Motor neuron (in vitro differentiated cells): Measurements from ENCODE around the gene KCNJ11. TPM values are rescaled to one million over a fixed set of nuclear protein-coding genes. Genes with fewer than 3 reads are reported as not detected.
A peak's percentile ranks its signal among the peaks of the same experiment; 100 is the strongest.

Source experiments
- ATAC-seq, 8 experiments: fragments of 200-7000 bp; cut with Tn5 transposase; replicated peaks in 6 of 8; 2 replicates each; pipeline ENCODE4 v1.8.0; 2021; ENCODE audit warnings: mild to moderate bottlenecking in 8 of 8, moderate library complexity in 8 of 8
- H3K27ac ChIP-seq, 2 donors: fragments of 250-450 bp; sonication (Bioruptor Pico); 2 replicates each; pipeline ENCODE4 v1.9.0; 2021; ENCODE audit warnings: antibody characterized with exemption in 2 of 2, mild to moderate bottlenecking in 2 of 2, moderate library complexity in 1 of 2
- H3K4me1 ChIP-seq, 2 donors: fragments of 250-450 bp; sonication (Bioruptor Pico); replicated peaks in 1 of 2; 2 replicates each; pipeline ENCODE4 v1.6.1; 2021; ENCODE audit warnings: antibody characterized with exemption in 2 of 2, mild to moderate bottlenecking in 2 of 2, moderate library complexity in 1 of 2
- H3K4me3 ChIP-seq, 5 donors: fragments of 250-450 bp; sonication (Bioruptor Pico); 2 replicates each; pipeline ENCODE4 v1.9.0; 2021; ENCODE audit warnings: antibody characterized with exemption in 5 of 5, mild to moderate bottlenecking in 5 of 5, moderate library complexity in 4 of 5
- WGBS, 10 experiments: fragments of 450-650 bp; shearing (Covaris generic); methylation state at CpG; one replicate each; pipeline ENCODE4 v1.0.0; 2022; 5-methylcytosine and 5-hydroxymethylcytosine counted together
- in situ Hi-C, 9 experiments: fragments of 400-800 bp; cut with MboI; loops; one replicate each; pipeline ENCODE4 v1.15.0; 2021; ENCODE audit warnings: low sequenced_read_pairs in 9 of 9, low pct_unique_long_range_greater_than_20kb in 2 of 9; ENCODE audit not compliant: unreplicated experiment in 9 of 9
- total RNA-seq, 8 experiments: library from RNA; unstranded; fragments of 300-600 nt; gene quantifications; 2 replicates each; pipeline versions ENCODE4 v1.2.3 to v1.2.4, GENCODE V29; 2022

Gene KCNJ11
- total RNA-seq, 8 experiments from 2014 or later = 0.15 to 4.1 (median 2.1) TPM; not detected in 1

- peaks cover 19 to 32% of the 10 kb centered on the region in 2 donors for H3K4me1 ChIP-seq
- in situ Hi-C loops = no loop called here
- 0 to 81% (median 63%) methylated on average over 1 to 2 of the region's 2 CpGs; no CpG with 5 or more reads in 4 of the 10 experiments for WGBS, 10 experiments
- no peak overlapping the region for H3K27ac ChIP-seq
- no peak overlapping the region for H3K4me3 ChIP-seq
- no peak for ATAC-seq
These were observed 28.0 kb upstream of the KCNJ11 start for GRCh38 chr11:17416492-17416891.

GRCh38 chr11:17415523-17416104, 27.2 kb upstream of the KCNJ11 start:
- no peak overlapping the region for H3K4me3 ChIP-seq
- ATAC-seq = peak in 1 of 8 experiments; percentile 32
- no peak overlapping the region for H3K27ac ChIP-seq
- peaks cover 19 to 23% of the 10 kb centered on the region in 2 donors for H3K4me1 ChIP-seq
- in situ Hi-C loops = no loop called here
- WGBS, 10 experiments = 0 to 86% (median 66%) methylated on average over 2 to 5 of the region's 6 CpGs; no CpG with 5 or more reads in 6 of the 10 experiments

GRCh38 chr11:17414992-17415391, 26.5 kb upstream of the KCNJ11 start:
- H3K4me3 ChIP-seq = no peak overlapping the region
- in situ Hi-C loops = no loop called here
- 100% methylated on average over 1 of the region's 5 CpGs; no CpG with 5 or more reads in 9 of the 10 experiments for WGBS, 10 experiments
- H3K27ac ChIP-seq = no peak overlapping the region
- ATAC-seq = no peak
- peaks cover 19 to 22% of the 10 kb centered on the region in 2 donors for H3K4me1 ChIP-seq

GRCh38 chr11:17414317-17414737, 25.9 kb upstream of the KCNJ11 start:
- WGBS, 10 experiments = 90 to 100% methylated on average over 1 to 2 of the region's 8 CpGs; no CpG with 5 or more reads in 8 of the 10 experiments
- in situ Hi-C loops = no loop called here
- ATAC-seq = no peak
- Histone ChIP-seq H3K27ac (no peak overlapping the region), H3K4me1 (peaks cover 19 to 22% of the 10 kb centered on the region in 2 donors), H3K4me3 (no peak overlapping the region)

- Histone ChIP-seq H3K27ac (no peak overlapping the region), H3K4me3 (no peak overlapping the region), H3K4me1 (peaks cover 14 to 19% of the 10 kb centered on the region in 2 donors)
- 40 to 100% (median 65%) methylated on average over 1 to 9 of the region's 15 CpGs; no CpG with 5 or more reads in 1 of the 10 experiments for WGBS, 10 experiments
- in situ Hi-C loops = no loop called here
- peak in 3 of 8 experiments; percentile 19 to 81 (median 40) for ATAC-seq
These were observed 25.2 kb upstream of the KCNJ11 start for GRCh38 chr11:17413414-17414316.

GRCh38 chr11:17412488-17413180, 24.2 kb upstream of the KCNJ11 start:
- in situ Hi-C loops = no loop called here
- ATAC-seq = peak in 6 of 8 experiments; percentile 18 to 97 (median 83)
- 0 to 96% (median 33%) methylated on average over 1 to 8 of the region's 9 CpGs; no CpG with 5 or more reads in 3 of the 10 experiments for WGBS, 10 experiments
- H3K4me1 ChIP-seq = peaks cover 10 to 11% of the 10 kb centered on the region in 2 donors
- H3K4me3 ChIP-seq = no peak overlapping the region
- no peak overlapping the region for H3K27ac ChIP-seq

- no peak overlapping the region for H3K27ac ChIP-seq
- 40 to 94% (median 79%) methylated on average over 1 to 6 of the region's 6 CpGs; no CpG with 5 or more reads in 3 of the 10 experiments for WGBS, 10 experiments
- no peak for ATAC-seq
- peaks cover 10 to 11% of the 10 kb centered on the region in 2 donors for H3K4me1 ChIP-seq
- no peak overlapping the region for H3K4me3 ChIP-seq
- in situ Hi-C loops = no loop called here
These were observed 23.0 kb upstream of the KCNJ11 start for GRCh38 chr11:17411418-17411817.

GRCh38 chr11:17410606-17411379, 22.3 kb upstream of the KCNJ11 start:
- 0 to 88% (median 62%) methylated on average over 1 to 9 of the region's 11 CpGs for WGBS, 10 experiments
- Histone ChIP-seq H3K4me1 (peaks cover 12 to 13% of the 10 kb centered on the region in 2 donors), H3K27ac (no peak overlapping the region), H3K4me3 (no peak overlapping the region)
- no peak for ATAC-seq
- in situ Hi-C loops = no loop called here

- H3K4me1 ChIP-seq = peaks cover 32 to 34% of the 10 kb centered on the region in 2 donors
- in situ Hi-C loops = no loop called here
- 60 to 100% (median 97%) methylated on average over 2 to 7 of the region's 7 CpGs; no CpG with 5 or more reads in 4 of the 10 experiments for WGBS, 10 experiments
- no peak for ATAC-seq
- no peak overlapping the region for H3K27ac ChIP-seq
- no peak overlapping the region for H3K4me3 ChIP-seq
These were observed 20.2 kb upstream of the KCNJ11 start for GRCh38 chr11:17408641-17409040.

- H3K4me1 ChIP-seq = peaks cover 32 to 36% of the 10 kb centered on the region in 2 donors
- in situ Hi-C loops = no loop called here
- no peak overlapping the region for H3K27ac ChIP-seq
- no peak overlapping the region for H3K4me3 ChIP-seq
- 0 to 100% (median 62%) methylated on average over 1 to 2 of the region's 2 CpGs; no CpG with 5 or more reads in 5 of the 10 experiments for WGBS, 10 experiments
- ATAC-seq = no peak
These were observed 19.6 kb upstream of the KCNJ11 start for GRCh38 chr11:17408026-17408425.

- 40 to 100% (median 92%) methylated on average over 1 to 2 of the region's 2 CpGs; no CpG with 5 or more reads in 7 of the 10 experiments for WGBS, 10 experiments
- Histone ChIP-seq H3K4me3 (no peak overlapping the region), H3K27ac (no peak overlapping the region), H3K4me1 (peaks cover 28 to 33% of the 10 kb centered on the region in 2 donors)
- in situ Hi-C loops = no loop called here
- no peak for ATAC-seq
These were observed 19.1 kb upstream of the KCNJ11 start for GRCh38 chr11:17407575-17407974.

GRCh38 chr11:17406818-17407149, 18.3 kb upstream of the KCNJ11 start:
- WGBS, 10 experiments = 80 to 96% methylated on average over 5 to 6 of the region's 13 CpGs; no CpG with 5 or more reads in 8 of the 10 experiments
- in situ Hi-C loops = no loop called here

More at GRCh38 chr11:17406818-17407149, 18.3 kb upstream of the KCNJ11 start:
- peaks cover 28 to 32% of the 10 kb centered on the region in 2 donors for H3K4me1 ChIP-seq
- no peak overlapping the region for H3K27ac ChIP-seq
- no peak overlapping the region for H3K4me3 ChIP-seq
- ATAC-seq = no peak
